RCC 7860 (cell line): ENCODE results near the gene CLDN7.

ENCODE experiments used
- DNase-seq: peaks from one replicate; pipeline ENCODE4 v3.0.0-alpha.2; 2015; ENCODE audit warnings: low spot score
- FAIRE-seq: peaks from 2 replicates; lab custom pipeline; 2012; peaks lifted over from hg19 to GRCh38; lab: Jason Lieb, UNC

The CLDN7 gene

DNA sequence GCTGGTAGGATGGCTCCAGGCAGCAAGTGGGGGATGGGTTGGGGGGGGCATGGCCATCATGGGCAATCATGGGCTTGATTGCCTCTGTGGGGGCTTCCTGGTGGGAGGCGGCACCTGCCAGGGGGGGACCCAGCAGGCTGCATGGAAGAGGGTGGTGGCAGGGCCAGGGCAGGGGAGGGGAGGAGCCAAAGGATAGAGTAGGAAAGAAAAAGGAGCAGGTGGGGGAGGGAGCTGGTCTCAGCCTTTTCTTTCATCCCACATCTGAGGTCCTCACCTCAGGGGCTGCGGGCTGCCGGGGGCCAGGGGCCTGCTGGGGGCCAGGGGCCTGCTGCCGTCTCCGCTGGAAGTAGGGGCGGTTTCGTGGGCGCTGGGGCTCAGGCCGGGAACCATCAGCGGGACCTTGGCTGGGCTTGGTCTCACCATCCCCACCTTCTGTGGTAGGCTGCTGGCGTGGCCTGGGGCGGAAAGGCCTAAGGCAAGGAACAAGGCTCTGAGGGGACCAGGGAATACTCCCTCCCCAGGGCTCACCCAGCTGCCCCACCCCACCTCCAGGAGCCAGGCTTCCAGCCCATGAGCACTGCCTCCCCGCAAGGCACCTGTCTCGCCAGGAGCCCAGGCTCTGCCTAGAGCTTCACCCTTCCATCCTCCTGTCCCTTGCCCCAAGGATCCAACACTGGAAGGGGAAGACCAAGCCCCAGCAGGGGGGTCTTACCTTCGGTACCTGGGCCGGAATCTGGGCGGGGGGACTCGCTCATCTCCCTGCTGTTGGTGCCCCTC is 27.2 kb upstream of the CLDN7 start:
- FAIRE-seq, result no peak

DNA sequence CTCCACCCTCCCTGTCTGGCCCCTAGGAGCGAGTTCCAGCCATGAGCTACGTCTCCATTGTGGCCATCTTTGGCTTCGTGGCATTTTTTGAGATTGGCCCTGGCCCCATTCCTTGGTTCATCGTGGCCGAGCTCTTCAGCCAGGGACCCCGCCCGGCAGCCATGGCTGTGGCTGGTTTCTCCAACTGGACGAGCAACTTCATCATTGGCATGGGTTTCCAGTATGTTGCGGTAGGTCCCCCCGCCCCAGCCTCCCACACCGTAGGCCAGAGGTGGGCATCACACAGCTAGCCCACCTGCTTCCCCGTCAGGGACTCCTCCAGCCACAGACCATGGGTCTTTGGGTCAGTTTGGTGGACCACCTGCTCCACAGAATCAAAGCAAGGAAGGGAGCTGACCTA is 23.4 kb upstream of the CLDN7 start:
- FAIRE-seq (no peak), DNase-seq (no peak)

More for the DNA sequence above, 27.2 kb upstream of the CLDN7 start:
- DNase-seq, result no peak

DNA sequence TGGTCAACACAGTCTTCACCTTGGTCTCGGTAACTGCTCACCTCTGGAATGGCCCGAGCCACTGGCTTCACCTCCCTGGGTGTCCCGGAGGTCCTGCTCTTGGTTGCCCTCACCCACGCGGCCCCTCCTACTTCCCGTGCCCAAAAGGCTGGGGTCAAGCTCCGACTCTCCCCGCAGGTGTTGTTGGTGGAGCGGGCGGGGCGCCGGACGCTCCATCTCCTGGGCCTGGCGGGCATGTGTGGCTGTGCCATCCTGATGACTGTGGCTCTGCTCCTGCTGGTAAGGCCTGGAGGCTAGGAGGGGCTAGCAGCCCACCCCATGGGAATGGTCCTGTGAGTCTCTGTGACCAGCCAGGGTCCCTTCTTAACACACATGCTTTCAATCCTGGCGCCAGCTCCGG is 22.6 kb upstream of the CLDN7 start:
- FAIRE-seq (no peak), DNase-seq (no peak)

DNA sequence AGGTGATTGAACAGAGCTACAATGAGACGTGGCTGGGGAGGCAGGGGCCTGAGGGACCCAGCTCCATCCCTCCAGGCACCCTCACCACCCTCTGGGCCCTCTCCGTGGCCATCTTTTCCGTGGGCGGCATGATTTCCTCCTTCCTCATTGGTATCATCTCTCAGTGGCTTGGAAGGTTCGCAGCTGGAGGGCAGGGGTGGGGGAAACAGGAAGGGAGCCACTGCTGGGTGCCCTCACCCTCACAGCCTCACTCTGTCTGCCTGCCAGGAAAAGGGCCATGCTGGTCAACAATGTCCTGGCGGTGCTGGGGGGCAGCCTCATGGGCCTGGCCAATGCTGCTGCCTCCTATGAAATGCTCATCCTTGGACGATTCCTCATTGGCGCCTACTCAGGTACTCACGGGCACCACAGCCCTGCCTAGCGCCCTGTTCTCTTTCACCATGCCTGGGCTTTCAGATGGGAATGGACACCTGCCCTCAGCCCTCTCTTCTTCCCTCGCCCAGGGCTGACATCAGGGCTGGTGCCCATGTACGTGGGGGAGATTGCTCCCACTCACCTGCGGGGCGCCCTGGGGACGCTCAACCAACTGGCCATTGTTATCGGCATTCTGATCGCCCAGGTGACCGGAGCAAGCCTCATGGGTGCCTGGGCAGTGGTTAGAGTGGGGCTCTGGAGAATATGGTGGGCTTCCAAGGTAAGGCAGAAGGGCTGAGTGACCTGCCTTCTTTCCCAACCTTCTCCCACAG is 21.4 kb upstream of the CLDN7 start:
- DNase-seq (no peak), FAIRE-seq (no peak)

DNA sequence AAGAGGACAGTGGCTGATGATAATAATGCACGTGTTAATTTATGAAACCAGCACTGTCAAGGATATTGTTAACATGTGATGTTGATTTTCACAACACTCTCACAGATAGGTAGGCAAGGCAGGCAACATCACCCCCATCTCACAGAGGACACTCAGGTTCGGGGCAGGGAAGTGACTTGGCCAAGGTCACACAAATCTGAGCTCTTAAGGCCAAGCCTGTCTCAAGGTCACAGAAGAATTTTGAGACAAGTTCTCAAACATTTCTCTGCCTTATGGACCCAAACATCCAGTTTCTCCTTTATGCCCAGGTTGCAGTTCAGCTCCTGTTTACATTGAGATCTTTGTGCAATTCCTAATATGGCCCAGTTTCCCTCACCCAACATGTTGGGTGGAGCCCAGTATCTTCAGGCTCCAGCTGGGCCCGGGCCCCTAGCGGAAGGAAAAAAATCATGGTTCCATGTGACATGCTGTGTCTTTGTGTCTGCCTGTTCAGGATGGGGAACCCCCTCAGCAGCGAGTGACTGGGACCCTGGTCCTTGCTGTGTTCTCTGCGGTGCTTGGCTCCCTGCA is 20.6 kb upstream of the CLDN7 start:
- no peak for DNase-seq

DNA sequence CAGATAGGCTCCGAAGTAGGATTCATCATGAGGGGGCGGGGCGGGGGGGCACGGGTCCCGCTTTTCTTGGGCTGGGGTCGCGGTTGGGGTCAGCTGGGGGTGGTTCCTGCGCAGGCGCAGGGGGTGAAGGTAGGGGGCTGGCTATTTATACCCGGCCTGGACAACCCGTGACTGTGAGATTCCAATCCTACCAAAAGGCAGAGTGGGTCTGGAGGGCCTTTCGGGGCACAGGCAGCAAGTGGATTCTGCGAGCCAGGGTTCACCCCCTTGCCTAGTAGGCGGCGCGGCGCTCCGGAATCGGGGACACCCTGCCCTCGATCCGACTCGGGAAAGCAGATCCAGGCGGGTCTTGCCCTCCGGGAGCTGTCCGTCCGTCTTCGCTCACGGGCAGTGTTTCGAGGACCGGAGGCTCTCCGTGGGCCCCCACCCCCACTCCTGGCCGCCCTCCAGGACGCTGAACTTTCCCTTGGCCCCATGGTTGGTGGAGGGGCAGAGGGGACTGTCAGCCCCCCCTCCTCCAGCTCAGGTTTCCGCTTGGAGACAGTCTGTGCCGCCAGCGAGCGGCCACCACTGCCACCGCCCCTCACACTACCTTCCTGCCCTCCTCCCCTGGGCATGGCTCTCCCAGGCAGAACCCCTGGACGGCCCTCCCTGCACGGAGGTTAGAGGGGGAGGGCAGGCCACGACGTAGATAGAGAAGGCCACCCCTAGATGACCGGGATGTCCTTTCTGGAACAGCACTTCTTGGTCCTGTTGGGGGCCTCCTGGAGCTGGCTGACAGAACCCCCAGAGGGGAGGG is 19.9 kb upstream of the CLDN7 start:
- FAIRE-seq (no peak), DNase-seq (no peak)

More for the DNA sequence above, 20.6 kb upstream of the CLDN7 start:
- FAIRE-seq, result no peak

DNA sequence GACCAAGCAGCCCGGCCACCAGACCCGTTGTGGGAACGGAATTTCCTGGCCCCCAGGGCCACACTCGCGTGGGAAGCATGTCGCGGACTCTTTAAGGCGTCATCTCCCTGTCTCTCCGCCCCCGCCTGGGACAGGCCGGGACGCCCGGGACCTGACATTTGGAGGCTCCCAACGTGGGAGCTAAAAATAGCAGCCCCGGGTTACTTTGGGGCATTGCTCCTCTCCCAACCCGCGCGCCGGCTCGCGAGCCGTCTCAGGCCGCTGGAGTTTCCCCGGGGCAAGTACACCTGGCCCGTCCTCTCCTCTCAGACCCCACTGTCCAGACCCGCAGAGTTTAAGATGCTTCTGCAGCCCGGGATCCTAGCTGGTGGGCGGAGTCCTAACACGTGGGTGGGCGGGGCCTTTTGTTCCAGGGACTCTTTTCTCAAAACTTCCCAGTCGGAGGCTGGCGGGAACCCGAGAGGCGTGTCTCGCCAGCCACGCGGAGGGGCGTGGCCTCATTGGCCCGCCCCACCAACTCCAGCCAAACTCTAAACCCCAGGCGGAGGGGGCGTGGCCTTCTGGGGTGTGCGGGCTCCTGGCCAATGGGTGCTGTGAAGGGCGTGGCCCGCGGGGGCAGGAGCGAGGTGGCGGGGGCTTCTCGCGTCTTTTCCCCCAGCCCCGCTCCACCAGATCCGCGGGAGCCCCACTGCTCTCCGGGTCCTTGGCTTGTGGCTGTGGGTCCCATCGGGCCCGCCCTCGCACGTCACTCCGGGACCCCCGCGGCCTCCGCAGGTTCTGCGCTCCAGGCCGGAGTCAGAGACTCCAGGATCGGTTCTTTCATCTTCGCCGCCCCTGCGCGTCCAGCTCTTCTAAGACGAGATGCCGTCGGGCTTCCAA is 19.0 kb upstream of the CLDN7 start, which contains the start of gene SLC2A4:
SLC2A4 (plus strand) TSS at position 645 of the 879 bp plus-strand sequence; CDS start at position 862, 217 bp downstream.
- peak; percentile 61 for DNase-seq
- FAIRE-seq, result no peak

DNA sequence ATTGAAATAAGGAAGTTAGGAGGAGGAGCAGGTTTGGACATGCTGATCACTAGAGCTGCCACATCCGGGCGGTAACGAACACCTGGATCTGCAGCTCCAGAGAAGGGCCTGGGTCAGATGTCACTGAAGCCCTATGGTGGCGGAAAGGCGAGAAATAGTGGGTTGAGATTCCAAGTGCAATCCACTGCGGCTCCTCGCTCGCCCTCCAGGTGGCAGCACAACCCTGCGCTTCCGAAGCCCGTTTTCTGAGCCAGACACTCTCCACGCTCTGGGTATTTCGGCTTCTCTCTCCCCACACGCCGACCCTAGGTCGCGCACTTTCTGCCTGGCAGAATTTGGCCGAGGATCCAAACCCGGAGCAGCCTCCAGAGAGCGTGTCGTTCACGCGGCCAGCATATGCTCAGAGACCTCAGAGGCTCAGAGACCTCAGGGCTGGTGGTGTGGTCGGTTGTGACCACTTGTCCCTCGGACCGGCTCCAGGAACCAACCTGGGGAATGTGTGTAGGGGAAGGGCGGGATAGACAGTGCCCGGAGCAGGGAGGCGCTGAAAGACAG is 18.3 kb upstream of the CLDN7 start:
- FAIRE-seq (peak; percentile 65), DNase-seq (peak; percentile 66)

DNA sequence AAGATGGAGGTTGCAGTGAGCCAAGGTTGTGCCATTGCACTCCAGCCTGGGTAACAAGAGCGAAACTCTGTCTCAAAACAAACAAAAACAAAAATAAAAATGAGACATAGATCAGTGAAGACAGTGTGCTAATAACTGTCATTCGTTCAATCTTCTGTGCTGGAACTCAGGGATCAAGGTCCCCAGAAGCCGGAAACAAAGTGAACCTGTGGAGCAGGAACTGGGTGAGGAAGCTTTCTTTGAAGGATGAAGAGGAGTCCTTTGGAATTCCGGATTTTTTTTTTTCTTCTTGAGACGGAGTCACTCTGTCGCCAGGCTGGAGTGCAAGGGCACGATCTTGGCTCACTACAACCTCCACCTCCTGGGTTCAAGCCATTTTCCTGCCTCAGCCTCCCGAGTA is 17.2 kb upstream of the CLDN7 start:
- no peak for FAIRE-seq
- no peak for DNase-seq

DNA sequence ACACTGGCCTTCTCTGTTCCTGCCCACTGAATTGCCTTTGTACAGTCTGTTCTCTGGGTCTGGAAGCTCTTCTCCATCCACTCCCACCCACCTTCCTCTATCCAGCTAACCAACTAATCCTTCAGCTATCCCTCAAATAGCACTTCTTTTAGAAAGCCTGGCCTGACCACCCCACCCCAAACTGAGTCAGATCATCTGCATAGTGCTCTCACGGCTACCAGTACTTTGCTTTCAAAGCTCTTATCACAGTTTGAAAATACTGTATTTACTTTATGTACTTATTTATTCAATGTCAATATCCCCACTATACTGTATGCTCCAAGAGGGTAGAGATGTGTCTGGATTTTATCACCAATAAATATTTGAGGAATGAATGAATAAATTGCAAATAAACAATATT is 4.5 kb upstream of the CLDN7 start:
- no peak for DNase-seq
- no peak for FAIRE-seq

DNA sequence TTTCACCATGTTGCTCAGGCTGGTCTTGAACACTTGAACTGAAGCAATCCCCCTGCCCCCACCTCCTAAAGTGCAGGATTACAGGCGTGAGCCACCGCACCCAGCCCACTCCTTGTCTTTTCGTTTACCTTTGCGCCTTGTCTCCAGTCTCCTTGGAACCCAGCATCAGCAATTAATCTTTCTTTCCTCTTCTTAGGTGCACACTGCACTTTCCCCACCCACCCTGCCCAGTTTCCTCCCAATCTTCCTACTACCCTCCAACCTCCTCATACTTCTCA is 1.5 kb upstream of the CLDN7 start:
- DNase-seq, result no peak

DNA sequence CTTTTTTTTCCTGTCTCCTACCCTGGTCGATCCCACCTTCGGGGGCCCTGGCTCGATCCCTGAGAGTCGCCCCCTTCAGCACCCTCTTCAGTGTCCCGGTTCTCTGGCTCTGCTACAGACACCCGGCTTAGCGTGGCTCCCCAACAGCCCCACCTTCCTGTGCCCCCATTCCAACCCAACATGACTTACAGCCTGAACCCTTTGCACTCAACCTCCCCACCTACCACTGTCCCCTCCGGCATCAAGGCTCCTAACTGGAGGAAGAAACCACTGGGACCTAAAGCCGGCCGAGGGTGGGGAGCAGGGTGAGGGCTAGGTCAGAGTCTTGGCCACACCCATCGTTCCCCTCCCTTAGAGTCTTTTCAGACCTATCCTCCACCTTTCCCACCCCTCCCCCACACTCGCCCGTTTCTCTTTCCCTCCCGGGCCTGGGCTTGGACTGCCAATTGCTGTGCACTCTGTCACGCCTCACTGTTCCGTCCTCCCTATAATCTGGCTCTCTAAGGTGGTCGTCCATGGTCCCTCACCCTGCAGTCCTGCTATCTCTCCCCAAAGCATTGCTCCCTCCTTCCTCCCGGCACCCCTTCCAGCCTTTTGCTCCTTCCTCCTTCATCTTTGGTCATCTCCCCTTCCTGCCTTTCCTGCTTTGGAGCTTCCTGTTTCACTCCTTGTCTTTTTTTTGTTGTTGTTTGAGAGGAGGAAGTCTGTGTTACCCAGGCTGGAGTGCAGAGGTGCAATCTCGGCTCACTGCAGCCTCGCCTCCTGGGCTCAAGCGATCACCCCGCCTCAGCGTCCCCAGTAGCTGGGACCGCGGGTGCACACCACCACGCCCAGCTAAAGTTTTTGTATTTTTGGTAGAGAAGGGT is 890 bp upstream of the CLDN7 start:
- no peak for DNase-seq

More for the DNA sequence above, 1.5 kb upstream of the CLDN7 start:
- FAIRE-seq, result no peak

DNA sequence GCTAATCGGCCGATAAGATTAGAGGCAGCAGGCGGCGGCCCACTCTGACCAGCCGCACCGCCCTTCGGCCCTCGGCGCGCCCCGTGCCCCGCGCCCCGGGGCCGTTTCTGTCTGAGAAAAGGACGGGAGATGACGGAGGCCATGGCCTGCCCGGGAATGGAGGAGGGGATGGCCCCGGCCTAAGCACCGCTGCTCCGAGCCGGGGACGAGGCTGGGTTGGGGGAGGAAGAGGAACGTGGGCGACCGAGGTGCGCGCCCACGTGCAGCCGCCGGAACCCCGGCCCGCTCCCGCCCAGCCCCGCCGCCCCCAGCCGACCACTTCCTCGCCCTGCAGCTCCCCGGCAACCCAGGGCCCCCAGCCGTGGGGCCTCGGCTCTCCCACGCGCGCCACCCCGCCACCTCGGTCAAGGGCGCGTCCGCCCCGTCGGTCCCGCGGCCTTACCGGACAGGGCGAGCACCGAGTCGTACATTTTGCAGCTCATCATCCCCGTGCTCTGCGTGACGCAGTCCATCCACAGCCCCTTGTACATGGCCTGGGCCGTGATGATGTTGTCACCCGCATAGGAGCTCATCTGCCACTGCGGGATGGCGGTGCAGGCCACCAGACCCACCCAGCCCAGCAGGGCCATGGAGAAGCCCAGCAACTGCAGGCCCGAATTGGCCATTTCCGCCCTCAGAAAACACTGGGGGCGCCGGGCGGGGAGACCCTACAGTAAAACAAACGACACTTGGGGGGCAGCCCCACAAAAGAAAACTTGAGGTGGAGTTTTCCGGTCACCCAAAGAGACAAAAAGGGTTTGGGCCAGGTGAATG is 693 bp downstream of the CLDN7 start:
- FAIRE-seq (no peak), DNase-seq (no peak)

More for the DNA sequence above, 890 bp upstream of the CLDN7 start:
- no peak for FAIRE-seq

DNA sequence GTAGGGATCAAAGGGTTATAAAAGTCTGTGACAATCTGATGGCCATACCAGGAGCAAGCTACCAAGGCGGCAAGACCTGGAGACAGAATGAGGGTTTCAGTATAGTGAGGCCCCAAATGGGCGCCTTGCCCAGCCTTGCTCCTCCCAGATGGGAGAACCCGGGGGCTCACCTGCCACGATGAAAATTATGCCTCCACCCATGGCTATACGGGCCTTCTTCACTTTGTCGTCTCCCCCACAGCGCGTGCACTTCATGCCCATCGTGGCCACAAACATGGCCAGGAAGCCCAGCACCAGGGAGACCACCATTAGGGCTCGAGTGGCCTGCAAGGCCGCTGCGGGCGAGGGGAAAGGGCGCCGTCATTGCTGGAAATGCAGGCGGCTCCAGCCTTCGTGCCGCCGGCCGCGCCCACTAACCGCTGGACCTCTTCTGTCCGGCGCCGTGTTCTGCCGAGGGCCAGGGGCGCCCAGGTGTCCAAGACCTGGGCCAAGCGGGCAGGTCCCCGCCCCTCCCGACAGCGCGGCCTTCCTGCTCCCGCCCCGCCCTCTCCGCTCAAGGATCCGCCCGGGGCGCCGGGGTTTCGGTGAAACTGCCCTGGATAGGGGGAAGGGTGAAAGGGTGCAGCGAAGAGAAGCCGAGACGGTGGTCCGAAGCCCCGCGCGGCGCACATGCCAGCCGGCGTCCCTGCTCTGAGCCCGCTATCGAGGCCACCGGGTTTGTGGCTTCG is 1.5 kb downstream of the CLDN7 start:
- DNase-seq (no peak), FAIRE-seq (no peak)

DNA sequence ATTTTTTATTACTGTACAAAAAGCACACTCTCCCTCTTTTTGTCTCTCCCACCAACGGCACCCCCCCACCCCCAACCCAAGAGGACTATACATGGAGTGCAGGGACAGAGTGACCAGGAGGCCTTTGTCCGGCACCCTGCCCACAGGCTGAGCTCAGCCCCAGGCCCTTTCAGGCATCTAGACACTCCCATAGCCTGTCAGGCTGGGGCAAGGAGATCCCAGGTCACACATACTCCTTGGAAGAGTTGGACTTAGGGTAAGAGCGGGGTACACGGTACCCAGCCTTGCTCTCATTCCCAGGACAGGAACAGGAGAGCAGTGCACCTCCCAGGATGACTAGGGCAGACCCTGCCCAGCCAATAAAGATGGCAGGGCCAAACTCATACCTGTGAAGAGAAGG is 2.1 kb downstream of the CLDN7 start:
- FAIRE-seq (no peak), DNase-seq (no peak)

DNA sequence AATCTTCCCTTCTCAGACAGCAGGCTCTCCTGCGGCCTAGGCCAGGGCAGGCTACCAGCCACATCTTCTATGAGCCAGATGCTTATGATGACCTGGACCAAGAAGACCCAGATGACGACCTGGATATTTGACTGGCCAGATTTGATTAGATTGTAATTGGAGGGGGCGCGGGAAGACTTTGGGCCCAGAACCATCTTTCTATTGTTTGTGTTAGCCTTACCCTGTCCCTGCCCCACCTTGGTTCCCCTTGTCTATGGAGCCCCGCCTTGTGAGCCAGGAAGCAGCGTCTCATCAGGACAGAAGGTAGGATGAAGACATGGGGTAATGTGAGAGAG is 2.8 kb downstream of the CLDN7 start:
- FAIRE-seq (no peak), DNase-seq (no peak)

DNA sequence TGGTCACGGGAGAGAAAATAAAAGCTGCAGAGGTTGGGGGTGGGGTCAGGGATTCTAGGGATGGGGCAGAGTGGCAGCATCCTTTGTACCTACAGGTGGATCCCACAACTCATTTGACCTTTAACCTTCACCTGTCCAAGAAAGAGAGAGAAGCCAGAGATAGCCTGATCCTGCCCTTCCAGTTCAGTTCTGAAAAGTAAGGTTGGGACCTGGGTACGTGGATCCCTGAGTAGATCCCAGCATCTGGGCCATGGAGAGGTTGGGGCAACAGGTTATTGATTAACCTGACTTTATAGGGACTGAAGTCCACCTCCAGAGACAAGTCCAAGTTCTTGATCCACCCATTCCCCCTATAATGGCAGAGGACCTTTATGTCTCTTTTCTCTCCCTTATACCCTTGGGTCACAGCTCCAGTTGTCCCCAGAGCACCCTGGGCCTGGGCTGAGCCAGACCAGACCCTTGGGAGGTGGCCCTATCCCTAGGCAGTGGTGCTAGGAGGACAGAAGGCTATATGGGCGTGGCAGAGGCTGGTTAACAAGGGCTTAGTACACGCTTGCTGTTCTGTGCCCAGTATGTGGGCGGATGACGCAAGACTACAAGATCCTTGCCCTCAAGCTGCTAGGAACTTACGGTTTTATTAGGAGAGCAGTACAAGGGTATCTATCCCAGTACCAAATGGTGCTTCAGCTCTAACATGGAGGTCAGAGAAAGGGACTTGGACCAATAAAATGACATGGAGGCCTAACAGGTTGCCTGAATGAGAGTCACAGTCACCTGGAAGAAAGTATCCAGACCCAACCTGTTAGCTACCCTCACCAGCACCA is 3.3 kb downstream of the CLDN7 start:
- no peak for DNase-seq
- no peak for FAIRE-seq
